Hindlimb muscle (tissue), 1 donor: ENCODE results near the gene SLC4A11. TPM values are rescaled to one million over a fixed set of nuclear protein-coding genes. Genes with fewer than 3 reads are reported as not detected.

Experiments
- DNase-seq: peaks from one replicate; pipeline ENCODE4 v3.0.0-alpha.2; 2013
- polyA plus RNA-seq: library from polyadenylated mRNA; unstranded; fragments of 120-200 nt; gene quantifications from one replicate; pipeline ENCODE4 v1.2.1, GENCODE V29; 2013; ENCODE audit not compliant: insufficient read length

SLC4A11 gene
- polyA plus RNA-seq, 1 donor = 2.3 TPM

DNA sequence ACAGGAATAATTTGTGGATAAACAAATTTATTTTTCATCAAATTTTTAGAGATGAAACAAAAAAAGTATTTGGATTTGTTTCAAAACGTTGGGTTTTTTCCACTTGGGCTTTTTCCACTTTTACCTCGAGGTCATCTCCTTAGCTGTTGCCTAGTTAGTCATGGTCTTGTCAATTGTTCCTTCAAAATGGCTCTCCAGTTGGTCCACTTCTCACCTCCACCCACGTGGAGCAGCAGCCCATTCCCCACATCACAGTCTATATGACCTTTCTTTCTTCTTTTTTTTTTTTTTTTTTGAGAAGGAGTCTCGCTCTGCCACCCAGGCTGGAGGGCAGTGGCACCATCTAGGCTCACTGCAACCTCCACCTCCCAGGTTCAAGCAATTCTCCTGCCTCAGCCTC, 6.7 kb upstream of the SLC4A11 start:
- no peak for DNase-seq

DNA sequence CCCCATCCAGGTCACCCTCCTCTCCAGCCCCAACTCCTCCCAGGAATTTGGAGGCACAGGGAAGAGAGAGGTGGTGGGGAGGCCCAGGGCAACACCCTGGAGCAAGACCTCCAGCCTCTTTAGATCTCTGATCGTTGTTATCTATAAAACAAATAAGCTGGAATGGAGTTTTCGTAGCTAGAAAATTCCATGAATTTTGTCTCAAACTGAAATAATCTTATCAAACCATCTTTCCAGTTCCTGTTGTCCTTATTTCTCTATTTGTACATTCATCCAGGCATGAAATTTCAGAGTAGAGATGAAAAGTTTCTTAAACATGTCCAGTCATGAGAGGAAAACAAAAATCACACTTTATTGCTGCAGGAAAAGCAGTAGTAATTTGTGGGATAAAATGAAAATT, 6.2 kb upstream of the SLC4A11 start:
- DNase-seq = no peak

DNA sequence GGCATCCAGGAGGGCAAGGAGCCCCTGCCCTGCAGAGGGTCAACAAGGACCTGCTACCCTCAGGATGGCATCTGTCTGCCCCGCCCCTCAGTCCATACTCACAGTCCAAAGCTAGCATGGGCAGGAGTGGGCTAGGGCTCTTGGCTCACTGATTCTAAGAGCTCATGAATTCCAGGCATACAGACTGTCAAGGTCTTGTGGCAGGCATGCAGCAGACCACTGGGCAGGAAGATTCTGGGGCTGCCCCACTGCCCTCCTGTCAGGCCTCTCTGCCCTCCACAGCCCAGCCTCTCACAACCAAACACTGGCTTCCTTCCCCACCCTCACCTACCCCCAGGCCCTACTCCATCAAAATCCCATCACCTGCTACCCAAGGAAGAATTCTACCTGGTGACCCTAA, 5.6 kb upstream of the SLC4A11 start:
- DNase-seq = no peak

DNA sequence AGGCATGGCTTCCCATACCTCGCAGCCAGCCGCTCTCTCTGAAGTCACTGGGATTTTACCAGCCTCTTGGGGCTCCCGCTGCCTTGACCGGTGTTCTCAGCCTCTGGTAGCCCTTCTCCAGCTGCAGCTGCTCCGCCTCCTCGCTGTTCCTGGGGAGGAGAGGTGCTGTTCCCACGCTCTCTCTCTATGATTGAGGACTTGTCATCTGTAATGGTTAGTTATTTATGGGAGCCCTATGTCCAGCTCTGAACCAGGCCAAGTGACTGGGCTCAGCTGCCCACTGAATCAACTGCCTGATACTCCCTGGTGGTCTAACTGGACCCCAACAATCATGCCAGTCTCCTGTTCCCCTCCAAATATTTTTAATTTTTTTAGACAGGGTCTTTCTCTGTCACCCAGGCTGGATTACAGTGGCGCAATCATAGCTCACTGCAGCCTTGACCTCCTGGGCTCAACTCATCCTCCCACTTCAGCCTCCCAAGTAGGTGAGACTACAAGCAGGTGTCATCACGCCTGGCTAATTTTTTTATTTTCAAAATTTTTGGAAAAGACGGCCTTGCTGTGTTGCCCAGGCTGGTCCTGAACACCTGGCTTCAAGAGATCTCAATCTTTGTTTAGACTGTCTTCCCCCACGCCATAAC, 4.8 kb upstream of the SLC4A11 start:
- no peak for DNase-seq

DNA sequence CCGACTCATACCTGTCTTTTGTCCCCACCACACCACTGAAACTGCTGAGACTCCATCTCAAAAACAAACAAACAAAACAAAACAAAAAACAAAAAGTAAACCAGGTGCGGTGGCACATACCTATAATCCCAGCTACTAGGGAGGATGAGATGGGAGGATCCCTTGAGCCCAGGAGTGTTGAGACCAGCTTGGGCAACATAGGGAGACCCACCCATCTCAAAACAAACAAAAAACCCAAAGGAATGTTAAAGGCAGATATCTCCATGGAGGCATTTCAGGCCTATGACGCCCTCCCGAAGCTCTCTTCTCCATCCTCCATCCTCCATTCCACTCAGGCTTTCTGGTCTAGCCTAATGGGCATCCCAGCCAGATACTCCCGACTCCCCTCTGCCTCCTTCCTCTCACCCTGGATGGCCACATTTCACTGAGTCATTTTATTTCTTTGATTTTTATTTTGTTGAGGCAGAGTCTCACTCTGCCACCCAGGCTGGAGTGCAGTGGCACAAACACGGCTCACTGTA, 3.2 kb upstream of the SLC4A11 start:
- no peak for DNase-seq

DNA sequence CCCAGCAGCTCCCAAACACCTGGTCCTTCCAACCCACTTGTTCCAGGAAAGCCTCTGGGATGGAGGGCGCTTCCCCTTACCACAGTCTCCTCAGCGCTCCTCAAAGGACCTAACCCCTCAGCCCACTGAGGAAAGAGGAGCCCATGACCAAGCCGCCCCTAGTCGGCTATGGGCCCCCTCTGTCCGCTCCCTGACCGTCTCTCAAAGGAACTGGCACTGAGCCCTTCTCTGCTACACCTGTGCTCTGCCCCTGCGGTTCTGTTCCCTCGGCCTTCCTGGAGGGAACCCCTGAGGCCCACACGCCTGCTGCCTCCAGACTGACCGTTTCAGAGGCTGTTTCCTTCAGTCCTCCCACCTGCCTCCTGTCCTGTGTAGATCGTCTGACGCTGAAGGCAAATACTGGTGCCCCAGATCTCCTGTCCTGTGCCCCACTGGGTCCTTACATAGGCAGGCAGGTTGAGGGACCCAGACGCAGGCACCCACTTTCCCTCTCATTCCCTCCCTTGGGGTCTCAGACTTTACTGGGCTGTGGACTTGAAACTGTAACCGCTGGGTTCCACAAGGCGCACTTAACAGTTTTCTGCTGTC, 1.9 kb upstream of the SLC4A11 start:
- no peak for DNase-seq

DNA sequence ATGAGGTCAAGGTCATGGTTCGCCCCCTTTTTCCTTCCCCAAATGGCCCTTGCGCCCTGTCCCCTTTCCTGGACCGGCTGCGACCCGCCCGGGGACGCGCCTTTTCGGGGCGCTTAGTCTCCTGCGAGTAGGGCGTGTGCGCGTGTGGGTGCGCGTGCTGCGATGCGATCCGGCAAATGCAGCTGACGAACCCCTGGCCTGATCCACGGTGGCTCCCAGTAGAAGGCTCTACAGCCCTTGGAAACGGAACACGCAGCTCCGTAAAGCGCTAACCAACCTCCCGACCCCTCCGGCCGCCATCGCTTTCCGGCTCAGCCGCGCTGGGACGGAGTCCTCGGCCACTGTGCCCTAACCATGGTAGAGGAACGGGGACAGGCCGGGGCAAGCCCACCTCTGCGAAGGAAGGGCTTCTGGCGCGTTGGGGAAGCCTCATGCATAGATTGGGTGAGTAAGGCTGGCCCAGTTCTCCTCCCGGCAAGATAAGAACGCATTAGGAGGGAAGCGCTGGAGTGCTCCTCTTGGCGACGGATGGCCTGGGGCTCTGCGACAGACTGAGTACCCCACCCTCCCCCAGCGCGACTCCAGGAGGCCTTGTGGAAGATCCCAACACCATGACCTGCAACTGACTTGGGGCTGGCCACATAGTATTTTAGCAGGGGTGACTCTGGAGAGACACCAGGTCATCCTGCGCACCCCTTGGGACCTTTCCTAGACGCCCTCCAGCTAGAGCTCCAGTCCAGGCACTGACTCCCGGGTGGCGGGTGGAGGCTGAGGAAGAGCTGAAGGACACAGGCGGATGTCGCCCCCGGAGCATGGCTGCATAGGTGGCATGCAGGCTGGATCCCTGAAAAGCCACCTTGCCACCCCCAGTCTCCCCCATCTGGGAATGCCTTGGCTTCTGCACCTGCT, 1.1 kb upstream of the SLC4A11 start:
- no peak for DNase-seq

DNA sequence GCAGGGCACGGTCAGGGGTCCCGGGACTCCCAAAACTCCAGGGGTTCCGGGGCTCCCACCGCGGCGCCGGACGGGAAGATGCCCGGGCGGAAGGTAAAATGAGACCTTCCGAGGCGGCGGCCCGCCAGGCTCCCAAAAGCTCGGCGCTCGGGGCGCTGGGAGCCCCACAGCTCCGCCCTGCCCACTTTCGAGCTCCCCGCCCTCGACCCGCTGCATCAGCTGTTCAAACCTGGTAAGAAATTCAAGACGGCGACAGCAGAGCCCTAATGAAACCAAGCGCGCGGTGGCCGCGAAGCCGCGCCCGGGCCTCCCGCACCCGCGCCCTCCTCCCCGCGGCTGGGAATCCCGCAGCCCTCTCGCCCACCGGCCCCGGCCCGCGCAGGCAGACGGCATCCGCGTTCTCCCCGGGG, 369 bp downstream of the SLC4A11 start:
- no peak for DNase-seq

DNA sequence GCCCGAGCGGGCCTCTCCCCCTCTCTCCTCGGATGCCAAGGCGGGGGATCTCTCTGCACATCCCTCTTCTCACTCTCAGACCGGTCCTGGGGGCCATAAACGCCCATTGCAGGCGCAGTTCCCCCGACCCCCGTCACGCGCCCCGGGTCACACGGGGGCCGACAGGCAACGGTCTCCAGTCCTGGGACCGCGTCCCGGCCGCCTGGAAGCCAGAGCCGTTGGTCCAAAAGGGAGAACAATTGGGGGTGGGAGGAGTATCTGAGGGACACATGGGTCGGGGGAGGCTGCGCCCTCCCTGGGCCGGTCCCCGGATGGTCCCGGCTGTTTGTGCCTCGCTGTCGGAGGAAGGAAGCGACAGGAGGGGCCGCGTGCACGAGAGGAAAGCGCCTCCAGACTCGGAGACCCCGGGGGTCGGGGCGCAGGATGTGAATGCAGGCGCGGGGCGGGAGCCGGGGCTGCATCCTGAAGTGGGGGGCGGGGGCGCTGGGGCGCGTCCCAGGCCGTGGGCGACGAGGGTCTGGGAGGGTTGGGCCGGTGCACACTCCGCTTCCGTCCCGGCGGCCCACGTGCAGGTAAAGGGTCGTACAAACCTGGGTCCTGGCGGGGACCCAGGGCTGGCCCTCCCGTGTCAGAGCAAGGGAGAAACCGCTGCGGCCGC, 903 bp downstream of the SLC4A11 start:
- no peak for DNase-seq

DNA sequence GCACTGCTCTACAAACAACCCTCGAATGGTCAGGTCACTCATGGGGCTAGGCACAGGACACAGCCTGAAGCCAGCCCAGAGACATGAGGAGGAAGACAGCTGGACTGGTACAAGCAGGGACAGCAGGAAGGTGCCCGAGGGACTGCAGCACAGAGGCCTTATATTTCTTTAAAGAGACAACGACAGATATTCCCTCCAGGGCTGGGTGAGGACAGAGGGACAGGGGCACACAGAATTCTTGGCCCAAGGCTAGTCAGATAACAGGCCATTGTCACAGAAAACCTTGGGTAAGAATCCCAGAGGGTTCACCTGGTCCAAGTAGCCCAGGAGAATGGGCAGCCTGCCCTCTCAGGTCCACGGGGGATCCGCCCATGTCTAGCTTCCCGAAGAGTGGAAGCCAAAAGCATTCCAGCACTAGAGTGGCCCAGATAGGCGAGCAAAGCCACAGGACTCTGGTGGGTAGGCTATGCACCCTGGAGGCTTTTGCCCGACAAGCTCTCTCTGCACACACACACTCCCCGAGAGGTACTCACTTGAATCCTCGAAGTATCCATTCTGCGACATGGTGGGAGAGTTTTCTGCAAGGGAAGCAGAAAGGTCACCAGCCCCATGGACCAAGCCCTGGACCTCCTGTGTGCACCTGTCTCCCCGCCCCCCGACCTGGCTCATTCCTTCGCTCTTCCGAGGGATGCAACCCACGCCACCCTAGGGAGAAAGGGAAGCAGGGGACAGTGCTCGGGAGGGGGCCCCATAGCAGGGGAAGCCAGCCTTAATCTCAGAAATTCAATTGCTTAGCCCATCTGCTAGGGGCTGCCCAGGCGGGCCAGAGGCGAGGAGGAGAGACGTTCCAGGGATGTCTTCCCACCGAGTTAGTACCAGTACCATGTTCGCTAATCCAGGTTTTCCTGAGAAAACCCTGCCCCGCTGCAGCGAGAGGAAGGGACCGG, 1.7 kb downstream of the SLC4A11 start:
- no peak for DNase-seq

DNA sequence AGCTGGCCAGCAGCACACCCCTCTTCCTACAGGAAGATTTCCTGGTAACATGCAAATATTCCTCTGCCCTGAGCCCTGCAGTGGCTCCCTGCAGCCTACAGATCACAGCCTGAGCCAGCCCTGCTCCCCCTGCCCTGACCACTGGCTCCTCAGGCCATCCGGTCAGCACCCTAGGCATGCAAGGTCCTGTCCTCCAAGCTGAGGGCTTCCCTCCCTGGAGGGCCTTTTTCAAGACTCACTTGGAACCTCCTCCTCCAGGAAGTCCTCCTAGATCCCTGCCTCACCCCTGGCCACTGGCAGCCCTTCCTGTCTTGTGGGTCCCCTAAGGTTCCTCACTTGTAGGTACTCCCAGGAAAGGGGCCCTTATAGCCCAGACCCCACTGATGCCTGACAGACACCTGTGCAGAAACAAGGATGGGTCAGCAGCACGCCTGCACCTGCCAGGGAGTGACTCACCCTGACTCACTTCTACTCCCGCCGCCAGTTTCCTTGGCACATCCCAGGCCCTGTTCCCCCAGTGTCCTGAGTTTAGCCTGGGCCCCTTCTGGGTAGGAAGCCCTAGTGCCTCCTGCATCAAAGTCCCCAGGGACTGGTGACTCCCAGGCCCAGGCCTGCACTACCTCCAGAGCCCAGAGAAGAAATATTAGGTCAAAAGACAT, 3.2 kb downstream of the SLC4A11 start:
- DNase-seq = no peak

DNA sequence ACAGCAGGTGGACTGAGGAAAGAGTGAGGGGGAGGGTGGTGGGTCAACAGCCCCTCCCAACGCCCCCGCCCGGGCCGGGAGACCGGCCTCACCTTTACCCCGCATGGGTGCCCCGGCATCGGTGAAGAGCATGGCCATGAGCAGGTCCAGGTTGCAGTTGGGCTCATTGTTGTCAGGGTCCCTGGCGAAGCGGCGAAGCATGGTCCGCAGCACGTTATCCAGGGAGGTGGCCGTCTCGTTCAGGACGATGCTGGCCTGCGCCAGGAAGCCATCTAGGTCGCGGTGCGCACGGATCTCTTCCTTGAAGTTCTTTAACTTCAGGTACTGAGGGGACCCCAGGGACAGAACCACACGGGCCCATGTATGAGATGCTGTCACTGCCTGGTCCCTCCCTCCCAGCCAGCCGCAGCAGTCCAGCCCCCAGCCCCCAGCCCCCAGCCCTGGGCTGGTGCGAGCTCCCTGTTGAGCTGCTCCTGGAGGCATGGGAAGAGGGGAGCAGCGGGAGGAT, 4.9 kb downstream of the SLC4A11 start:
- no peak for DNase-seq

DNA sequence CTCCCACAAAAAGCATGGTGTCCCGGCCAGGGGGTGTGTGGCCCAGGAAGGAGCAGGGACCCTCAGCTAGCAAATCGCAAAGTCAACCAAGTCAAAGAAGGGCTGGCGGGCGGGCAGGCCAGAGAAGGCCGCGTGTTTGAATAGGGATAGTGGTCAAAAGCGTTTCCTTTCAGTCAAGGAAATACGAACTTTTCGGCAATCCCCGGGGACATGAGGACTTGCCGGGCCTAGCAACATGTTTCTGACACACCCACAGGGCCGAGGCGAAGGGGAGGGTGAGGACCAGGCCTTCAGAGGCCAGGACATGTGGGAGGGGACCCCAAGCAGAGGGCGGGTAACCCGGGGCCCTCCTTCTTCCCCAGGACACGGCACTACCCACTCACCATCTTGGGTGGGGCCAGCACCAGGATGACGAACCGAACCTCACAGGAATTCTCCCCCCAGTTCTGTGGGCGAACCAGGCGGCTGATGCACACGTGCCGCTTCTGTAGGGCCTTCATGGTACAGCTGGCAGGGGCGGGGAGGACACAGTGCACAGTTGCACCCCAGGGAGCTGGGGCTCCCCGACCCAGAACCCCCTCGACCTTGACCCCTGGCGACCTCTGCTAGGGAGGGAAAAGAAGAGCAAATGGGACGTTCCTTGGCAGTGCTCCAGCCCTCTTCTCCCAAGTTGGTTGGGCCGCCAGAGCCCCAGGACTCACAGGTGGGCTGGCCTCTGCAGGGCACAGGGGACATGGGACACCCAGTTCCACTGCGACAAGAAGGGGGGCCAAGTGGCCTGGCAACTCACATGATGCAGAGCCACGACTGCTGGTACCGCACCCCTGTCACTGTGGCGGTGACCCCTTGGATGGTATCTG, 5.6 kb downstream of the SLC4A11 start:
- no peak for DNase-seq

DNA sequence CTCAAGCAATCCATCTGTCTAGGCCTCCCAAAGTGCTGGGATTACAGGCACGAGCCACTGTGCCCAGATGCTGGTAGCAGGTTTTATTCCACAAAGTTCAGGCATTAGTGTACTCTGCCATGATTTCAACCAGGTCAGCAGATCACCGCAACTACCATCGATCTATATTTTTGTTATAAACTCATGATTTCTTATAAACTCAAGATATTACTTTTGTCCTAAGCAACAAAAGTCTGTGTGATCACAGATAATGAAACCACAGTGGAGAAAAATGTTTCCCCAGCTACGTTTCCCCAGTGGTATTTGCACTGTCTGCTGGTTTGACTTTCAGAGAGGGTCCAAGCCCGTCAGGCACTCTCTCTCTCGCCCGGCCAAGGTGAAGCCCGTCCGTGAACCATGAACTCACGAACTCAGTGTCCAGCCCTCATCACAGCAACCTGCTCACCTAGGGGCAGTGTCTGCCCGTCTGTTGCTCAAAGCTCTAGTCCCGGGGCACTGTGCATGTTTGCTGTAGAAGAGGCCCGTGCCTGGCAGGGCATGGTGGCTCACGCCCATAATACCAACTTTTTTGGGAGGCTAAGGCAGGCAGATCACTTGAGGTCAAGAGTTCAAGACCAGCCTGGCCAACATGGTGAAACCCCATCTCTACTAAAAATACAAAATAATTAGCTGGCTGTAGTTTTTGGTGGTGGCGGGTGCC, 7.0 kb downstream of the SLC4A11 start:
- no peak for DNase-seq

DNA sequence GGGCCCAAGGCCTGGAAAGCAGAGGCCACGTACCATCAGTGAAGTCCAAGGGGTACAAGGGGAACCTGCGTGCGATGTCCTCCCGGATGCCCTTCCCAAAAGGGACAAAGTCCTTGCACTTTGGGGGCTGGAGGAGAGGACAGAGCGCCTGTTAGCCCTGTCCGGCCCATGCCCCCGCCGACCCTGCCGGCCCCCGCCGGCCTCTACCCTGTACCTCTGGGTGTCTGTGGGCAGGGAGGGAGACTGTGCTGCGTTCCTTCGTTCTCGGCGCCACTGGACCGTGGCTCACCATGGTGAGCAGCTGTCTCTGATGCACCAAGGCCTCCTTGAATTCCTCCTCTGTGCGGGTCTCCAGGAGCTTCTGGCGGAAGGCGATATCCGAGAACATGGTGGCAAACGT, 7.9 kb downstream of the SLC4A11 start:
- no peak for DNase-seq

DNA sequence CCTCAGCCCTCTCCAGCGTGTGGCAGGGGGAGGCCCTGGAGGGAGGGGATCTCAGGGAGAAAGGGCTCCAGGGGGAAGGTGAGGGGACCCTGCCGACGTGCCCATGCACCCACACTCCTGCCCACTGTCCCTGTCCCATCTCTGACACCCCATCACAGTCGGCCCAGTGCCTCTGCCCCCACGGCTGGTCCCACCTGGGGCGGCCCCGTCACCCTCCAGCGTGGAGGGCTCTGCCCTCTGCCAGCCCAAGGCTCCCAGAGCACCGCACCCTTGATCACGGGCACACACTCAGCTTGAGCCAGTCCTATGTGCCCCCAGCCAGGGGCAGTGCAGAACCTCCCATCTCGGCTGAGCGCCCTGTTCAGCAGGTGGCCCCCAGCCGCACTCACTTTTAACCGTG, 9.2 kb downstream of the SLC4A11 start:
- no peak for DNase-seq

DNA sequence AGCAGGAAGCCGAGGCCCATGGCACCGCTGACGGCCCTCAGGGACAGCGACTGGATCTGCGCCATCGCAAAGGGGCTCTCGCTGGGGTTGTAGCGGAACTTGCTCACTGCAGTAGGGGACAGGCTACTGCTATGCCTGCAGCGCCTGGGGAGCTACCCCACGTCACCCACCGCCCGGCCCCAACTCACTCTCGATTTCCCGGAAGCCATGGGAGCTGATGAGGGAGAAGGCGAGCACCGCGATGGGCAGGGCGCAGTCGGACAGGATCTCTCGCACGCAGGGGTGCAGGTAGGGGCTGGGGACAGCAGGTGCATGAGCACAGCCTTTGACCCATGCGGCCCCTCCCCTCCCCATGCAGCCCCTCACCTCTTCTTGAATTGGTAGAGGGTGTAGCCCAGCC, 9.8 kb downstream of the SLC4A11 start:
- DNase-seq = no peak

DNA sequence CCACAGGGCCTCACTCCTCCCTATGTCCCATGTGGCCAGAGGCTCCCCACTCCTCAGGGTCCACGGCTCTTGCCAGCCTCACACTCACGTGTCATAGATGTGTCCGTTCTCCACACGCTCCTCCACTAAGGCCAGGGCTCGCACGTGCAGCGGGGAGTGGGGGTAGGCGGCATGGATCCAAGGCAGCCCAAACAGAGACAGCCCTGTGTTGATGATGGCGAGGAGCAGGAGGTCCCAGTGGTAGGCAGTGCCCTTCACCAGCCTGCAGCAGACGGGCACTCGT, 10.3 kb downstream of the SLC4A11 start:
- DNase-seq = no peak

DNA sequence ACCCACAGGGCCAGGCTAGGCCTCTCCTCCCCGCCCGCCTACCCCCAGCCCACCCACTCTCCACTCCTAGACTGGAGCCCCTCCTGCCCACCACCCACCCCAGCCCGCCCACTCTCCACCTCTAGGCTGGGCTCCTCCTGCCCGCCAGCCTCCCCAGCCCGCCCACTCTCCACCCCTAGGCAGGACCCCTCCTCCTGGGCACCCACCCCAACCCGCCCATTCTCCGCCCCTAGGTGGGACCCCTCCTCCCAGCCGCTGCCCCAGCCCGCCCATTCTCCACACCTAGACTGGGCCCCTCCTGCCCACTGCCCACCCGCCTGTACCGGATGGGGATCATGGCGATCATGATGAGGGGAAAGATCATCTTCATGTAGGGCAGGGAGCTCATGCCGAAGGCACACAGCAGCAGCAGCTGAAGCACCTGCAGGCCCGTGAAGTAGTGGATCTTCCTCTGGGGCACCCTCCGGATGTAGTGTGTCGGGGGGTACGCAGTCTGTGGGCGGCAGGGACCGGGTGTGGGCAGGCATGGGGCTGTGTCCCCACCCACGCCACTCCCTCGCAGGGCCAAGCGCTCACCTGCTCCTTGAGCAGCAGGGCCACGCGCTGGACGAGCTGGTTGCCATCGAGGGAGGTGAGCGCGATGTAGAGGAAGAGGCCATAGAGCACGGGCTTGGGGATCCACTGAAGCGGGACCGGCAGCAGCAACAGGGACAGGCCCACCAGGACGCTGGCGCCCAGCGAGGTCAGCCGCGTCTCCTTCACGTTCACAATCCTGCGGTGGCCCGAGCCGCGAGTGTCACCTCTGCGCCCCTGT, 10.8 kb downstream of the SLC4A11 start:
- no peak for DNase-seq
